Astrocyte (in vitro differentiated cells and primary cell): Measurements from ENCODE around the gene ZNF629. TPM values are rescaled to one million over a fixed set of nuclear protein-coding genes. Genes with fewer than 3 reads are reported as not detected.
A peak's percentile ranks its signal among the peaks of the same experiment; 100 is the strongest.

ENCODE experiments used
- DNase-seq: peaks from one replicate; pipeline ENCODE4 v3.0.0-alpha.2; 2010; ENCODE audit warnings: low read depth
- FAIRE-seq: peaks from 2 replicates; lab custom pipeline; 2011; peaks lifted over from hg19 to GRCh38; lab: Jason Lieb, UNC
- H2AFZ ChIP-seq: 2 replicates; pipeline ENCODE4 v1.6.0; 2012; ENCODE audit warnings: low read depth, low read length, inconsistent platforms
- H3K27ac ChIP-seq: 2 replicates; pipeline ENCODE4 v1.5.1; 2011; ENCODE audit warnings: low read depth, low read length, inconsistent platforms
- H3K27me3 ChIP-seq: 2 replicates; pipeline ENCODE4 v1.6.0; 2011; ENCODE audit warnings: low read length, inconsistent platforms; ENCODE audit not compliant: insufficient read depth
- H3K36me3 ChIP-seq: 2 replicates; pipeline ENCODE4 v1.5.1; 2011; ENCODE audit warnings: low read length, inconsistent platforms; ENCODE audit not compliant: insufficient read depth
- H3K4me1 ChIP-seq: 2 replicates; pipeline ENCODE4 v1.5.1; 2011; ENCODE audit warnings: low read length, inconsistent platforms; ENCODE audit not compliant: insufficient read depth
- H3K4me2 ChIP-seq: 2 replicates; pipeline ENCODE4 v1.6.0; 2012; ENCODE audit warnings: low read length, inconsistent platforms
- H3K4me3 ChIP-seq: 2 replicates; pipeline ENCODE4 v1.5.1; 2011; ENCODE audit warnings: low read depth, mild to moderate bottlenecking, low read length, inconsistent platforms; ENCODE audit not compliant: insufficient read depth
- H3K79me2 ChIP-seq: 2 replicates; pipeline ENCODE4 v1.6.0; 2012; ENCODE audit warnings: mild to moderate bottlenecking, low read length, inconsistent platforms; ENCODE audit not compliant: insufficient read depth
- H3K9ac ChIP-seq: 2 replicates; pipeline ENCODE4 v1.6.0; 2012; ENCODE audit warnings: mild to moderate bottlenecking, low read length, inconsistent platforms
- H3K9me3 ChIP-seq: 2 replicates; pipeline ENCODE4 v1.5.1; 2012; ENCODE audit warnings: low read depth, mild to moderate bottlenecking, low read length, inconsistent platforms; ENCODE audit not compliant: insufficient read depth
- H4K20me1 ChIP-seq: 2 replicates; pipeline ENCODE4 v1.6.0; 2012; ENCODE audit warnings: low read length, inconsistent platforms; ENCODE audit not compliant: insufficient read depth
- H3K27ac Mint-ChIP-seq: one replicate; pipeline ENCODE4 v1.8.0; 2021; ENCODE audit warnings: mild to moderate bottlenecking, mixed read lengths; ENCODE audit not compliant: unreplicated experiment
- H3K27me3 Mint-ChIP-seq: one replicate; pipeline ENCODE4 v1.8.0; 2021; ENCODE audit warnings: low read depth, mixed read lengths; ENCODE audit not compliant: unreplicated experiment
- H3K36me3 Mint-ChIP-seq: one replicate; pipeline ENCODE4 v1.8.0; 2021; ENCODE audit warnings: low read depth, mixed read lengths; ENCODE audit not compliant: unreplicated experiment
- H3K4me1 Mint-ChIP-seq: one replicate; pipeline ENCODE4 v1.8.0; 2021; ENCODE audit warnings: low read depth, mixed read lengths; ENCODE audit not compliant: unreplicated experiment
- H3K4me3 Mint-ChIP-seq: one replicate; pipeline ENCODE4 v1.8.0; 2021; ENCODE audit warnings: mild to moderate bottlenecking, moderate library complexity, mixed read lengths; ENCODE audit not compliant: unreplicated experiment
- H3K9me3 Mint-ChIP-seq: one replicate; pipeline ENCODE4 v1.8.0; 2021; ENCODE audit warnings: mild to moderate bottlenecking, mixed read lengths; ENCODE audit not compliant: unreplicated experiment
- CTCF ChIP-seq: IDR thresholded peaks from 2 replicates; pipeline ENCODE4 v1.5.1; 2011; ENCODE audit warnings: low read depth, mild to moderate bottlenecking, inconsistent platforms, low read length, moderate library complexity; ENCODE audit not compliant: insufficient read depth
- EZH2 ChIP-seq: IDR thresholded peaks from 2 replicates; pipeline ENCODE4 v1.6.1; 2012; ENCODE audit warnings: mild to moderate bottlenecking, low read length, inconsistent platforms; ENCODE audit not compliant: insufficient read depth
- total RNA-seq: library from RNA; stranded (reverse); gene quantifications from 2 replicates; pipeline ENCODE4 v1.2.1, GENCODE V29; 2021

Gene ZNF629
- total RNA-seq, 1 donor from 2014 or later, result 17.6 TPM

- H3K4me1 Mint-ChIP-seq, result peaks cover 4% of the 10 kb centered on the region
- peaks cover 3% of the 10 kb centered on the region for H3K36me3 ChIP-seq
- H3K27me3 Mint-ChIP-seq, result no peaks in the 10 kb centered on the region
- H3K4me3 Mint-ChIP-seq, result no peak overlapping the region
- no peaks in the 10 kb centered on the region for H3K9me3 ChIP-seq
- H3K9me3 Mint-ChIP-seq, result no peaks in the 10 kb centered on the region
- H3K27ac ChIP-seq, result no peak overlapping the region
- peaks cover 26% of the 10 kb centered on the region for H4K20me1 ChIP-seq
- no peak overlapping the region for H3K9ac ChIP-seq
- FAIRE-seq, result no peak
- peaks cover 7% of the 10 kb centered on the region for H3K36me3 Mint-ChIP-seq
- H3K27me3 ChIP-seq, result no peaks in the 10 kb centered on the region
- DNase-seq, result no peak
- H3K4me1 ChIP-seq, result peaks cover 15% of the 10 kb centered on the region
- no peak for TF ChIP-seq EZH2
- TF ChIP-seq CTCF, result no peak
- H3K27ac Mint-ChIP-seq, result peak overlapping the region; percentile 69
- H3K79me2 ChIP-seq, result peaks cover 25% of the 10 kb centered on the region
- no peak overlapping the region for H2AFZ ChIP-seq
- H3K4me3 ChIP-seq, result no peak overlapping the region
- no peak overlapping the region for H3K4me2 ChIP-seq
Observed at GRCh38 chr16:30779596-30779995, 7.4 kb downstream of the ZNF629 start.

- DNase-seq, result no peak
- H3K4me3 Mint-ChIP-seq, result peak overlapping the region; percentile 1
- no peak for FAIRE-seq
- no peak overlapping the region for H3K27ac ChIP-seq
- H3K36me3 Mint-ChIP-seq, result peaks cover 7% of the 10 kb centered on the region
- no peaks in the 10 kb centered on the region for H3K9me3 Mint-ChIP-seq
- peaks cover 4% of the 10 kb centered on the region for H3K4me1 Mint-ChIP-seq
- no peak overlapping the region for H2AFZ ChIP-seq
- TF ChIP-seq EZH2 (no peak), CTCF (no peak)
- no peaks in the 10 kb centered on the region for H3K27me3 ChIP-seq
- H3K27ac Mint-ChIP-seq, result peak overlapping the region; percentile 12
- peaks cover 8% of the 10 kb centered on the region for H3K36me3 ChIP-seq
- no peak overlapping the region for H3K4me3 ChIP-seq
- H4K20me1 ChIP-seq, result peaks cover 26% of the 10 kb centered on the region
- peaks cover 20% of the 10 kb centered on the region for H3K79me2 ChIP-seq
- H3K9me3 ChIP-seq, result no peaks in the 10 kb centered on the region
- no peak overlapping the region for H3K4me2 ChIP-seq
- H3K9ac ChIP-seq, result no peak overlapping the region
- H3K27me3 Mint-ChIP-seq, result no peaks in the 10 kb centered on the region
- peaks cover 15% of the 10 kb centered on the region for H3K4me1 ChIP-seq
Observed at GRCh38 chr16:30778549-30779244, 8.3 kb downstream of the ZNF629 start.

GRCh38 chr16:30777591-30778297 is 9.3 kb downstream of the ZNF629 start:
- DNase-seq, result no peak
- Histone ChIP-seq H3K27ac (no peak overlapping the region), H3K4me2 (no peak overlapping the region), H4K20me1 (peaks cover 30% of the 10 kb centered on the region), H3K4me1 (peaks cover 15% of the 10 kb centered on the region), H3K27me3 (no peaks in the 10 kb centered on the region), H3K36me3 (peaks cover 9% of the 10 kb centered on the region), H3K9ac (no peak overlapping the region), H3K9me3 (no peaks in the 10 kb centered on the region), H3K79me2 (peaks cover 15% of the 10 kb centered on the region), H3K4me3 (no peak overlapping the region), H2AFZ (no peak overlapping the region)
- Mint-ChIP-seq H3K36me3 (peaks cover 4% of the 10 kb centered on the region), H3K4me3 (no peak overlapping the region), H3K4me1 (peaks cover 4% of the 10 kb centered on the region), H3K27me3 (no peaks in the 10 kb centered on the region), H3K27ac (no peak overlapping the region), H3K9me3 (no peaks in the 10 kb centered on the region)
- TF ChIP-seq EZH2 (no peak), CTCF (no peak)
- no peak for FAIRE-seq
